HG03439 (cell line): Measurements from ENCODE around the gene RPL26.

Experiments
- ATAC-seq: cut with Tn5 transposase; IDR thresholded peaks from one replicate; pipeline ENCODE4 v1.9.1; 2021; ENCODE audit warnings: mild to moderate bottlenecking, moderate library complexity; ENCODE audit not compliant: unreplicated experiment

The RPL26 gene

DNA sequence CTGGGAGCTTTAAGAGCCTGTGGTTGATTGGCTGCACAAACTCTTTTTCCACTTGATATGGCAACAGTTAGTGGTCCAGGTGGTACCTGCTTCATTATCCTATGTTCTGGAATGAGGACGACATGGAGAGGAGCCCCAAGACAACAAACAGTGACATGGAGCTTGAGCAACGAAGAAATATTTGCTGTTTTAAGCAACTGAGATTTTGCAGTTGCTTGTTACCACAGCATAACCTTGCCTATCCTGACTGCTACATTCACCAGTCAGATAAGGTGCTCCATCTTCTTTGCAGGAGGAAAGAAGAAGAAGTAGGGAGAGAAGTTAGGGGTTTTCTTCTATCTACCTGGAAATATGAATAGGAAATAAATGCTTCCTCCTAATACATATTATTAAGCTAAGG is 50.9 kb downstream of the RPL26 start:
- no peak for ATAC-seq
